Measurements from ENCODE around the gene BMPER.

DNA sequence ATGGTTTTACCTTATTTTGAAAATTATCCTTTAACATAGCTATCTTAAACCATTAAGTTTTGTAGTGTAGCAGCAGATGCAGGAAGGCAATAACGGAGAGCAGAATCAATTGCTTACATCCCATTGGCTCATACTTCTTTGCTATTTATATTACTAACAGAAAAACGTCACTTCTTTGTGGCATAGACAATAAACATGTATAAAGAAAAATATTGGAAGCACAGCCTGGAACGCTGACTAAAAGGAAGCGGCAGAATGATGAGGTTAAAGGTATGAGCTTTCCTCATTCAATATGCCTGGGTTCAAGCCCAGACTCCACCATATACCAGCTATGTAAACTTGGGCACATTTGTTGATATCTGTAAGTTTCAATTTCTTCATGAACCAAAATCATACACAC, 24.0 kb upstream of the BMPER start:
- TF ChIP-seq, protein P1, sequence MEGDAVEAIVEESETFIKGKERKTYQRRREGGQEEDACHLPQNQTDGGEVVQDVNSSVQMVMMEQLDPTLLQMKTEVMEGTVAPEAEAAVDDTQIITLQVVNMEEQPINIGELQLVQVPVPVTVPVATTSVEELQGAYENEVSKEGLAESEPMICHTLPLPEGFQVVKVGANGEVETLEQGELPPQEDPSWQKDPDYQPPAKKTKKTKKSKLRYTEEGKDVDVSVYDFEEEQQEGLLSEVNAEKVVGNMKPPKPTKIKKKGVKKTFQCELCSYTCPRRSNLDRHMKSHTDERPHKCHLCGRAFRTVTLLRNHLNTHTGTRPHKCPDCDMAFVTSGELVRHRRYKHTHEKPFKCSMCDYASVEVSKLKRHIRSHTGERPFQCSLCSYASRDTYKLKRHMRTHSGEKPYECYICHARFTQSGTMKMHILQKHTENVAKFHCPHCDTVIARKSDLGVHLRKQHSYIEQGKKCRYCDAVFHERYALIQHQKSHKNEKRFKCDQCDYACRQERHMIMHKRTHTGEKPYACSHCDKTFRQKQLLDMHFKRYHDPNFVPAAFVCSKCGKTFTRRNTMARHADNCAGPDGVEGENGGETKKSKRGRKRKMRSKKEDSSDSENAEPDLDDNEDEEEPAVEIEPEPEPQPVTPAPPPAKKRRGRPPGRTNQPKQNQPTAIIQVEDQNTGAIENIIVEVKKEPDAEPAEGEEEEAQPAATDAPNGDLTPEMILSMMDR (conservative IDR thresholded peaks at IDR 0.05; ENCODE audit: low read depth, low read length), result no peak
- TF ChIP-seq EZH2 (IDR thresholded peaks at IDR 0.05; ENCODE audit: borderline replicate concordance, low read depth, low read length, poor library complexity, severe bottlenecking), result no peak
